ENCODE results near the gene TRIM63. TPM values are rescaled to one million over a fixed set of nuclear protein-coding genes. Genes with fewer than 3 reads are reported as not detected.

The TRIM63 gene
- total RNA-seq, 1 experiment from 2014 or later, result not detected

DNA sequence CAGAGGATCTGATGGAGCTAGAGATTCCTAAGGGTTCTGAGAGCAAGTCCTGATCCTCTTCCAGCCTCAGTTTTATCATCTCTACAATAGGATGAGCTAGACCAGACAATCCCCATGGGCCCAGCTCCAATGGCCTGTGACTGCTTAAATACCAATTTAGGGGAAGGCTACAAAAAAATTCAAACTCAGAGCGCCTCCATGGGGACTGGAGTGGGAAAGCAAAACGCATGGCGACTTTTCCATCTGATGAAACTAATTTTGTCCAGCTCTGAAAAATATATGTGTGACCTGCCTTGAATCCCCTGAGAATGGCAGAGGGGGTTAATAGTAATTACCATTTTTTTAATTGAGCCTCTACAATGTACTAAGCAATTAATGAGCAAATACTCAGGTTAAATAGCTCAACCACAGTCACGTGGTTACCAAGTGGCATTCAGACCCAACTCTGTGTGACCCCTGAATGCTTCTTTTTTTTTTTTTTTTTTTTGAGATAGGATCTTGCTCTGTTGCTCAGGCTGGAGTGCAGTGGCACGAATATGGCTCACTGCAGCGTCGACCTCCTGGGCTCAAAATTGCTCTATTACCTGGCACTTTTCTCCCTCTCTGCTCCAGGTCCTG, 37.5 kb downstream of the TRIM63 start:
- Histone ChIP-seq H3K36me3 (ENCODE audit: low read depth) (no peaks in the 10 kb centered on the region), H3K4me2 (no peak overlapping the region), H3K9me2 (ENCODE audit: insufficient read depth) (no peaks in the 10 kb centered on the region), H3K27me3 (ENCODE audit: insufficient read depth, low read depth) (no peaks in the 10 kb centered on the region), H3K4me1 (replicated peaks; ENCODE audit: insufficient read depth) (no peaks in the 10 kb centered on the region), H3F3A (ENCODE audit: insufficient read depth, low read depth) (no peaks in the 10 kb centered on the region), H3K4me3 (no peak overlapping the region), H3K27ac (no peak overlapping the region), H3K79me2 (ENCODE audit: low read depth) (no peaks in the 10 kb centered on the region), H2AFZ (no peak overlapping the region), H3K9me3 (ENCODE audit: insufficient read depth, low read depth) (no peaks in the 10 kb centered on the region), H4K20me1 (ENCODE audit: insufficient read depth) (no peaks in the 10 kb centered on the region)
- intact Hi-C loops (cut with micrococcal nuclease; ENCODE audit: unreplicated experiment), result no loop called here
- DNase-seq, result no peak
- TF ChIP-seq EZH2 (IDR thresholded peaks at IDR 0.05; ENCODE audit: low read depth), result no peak
- TF ChIP-seq, protein P1, sequence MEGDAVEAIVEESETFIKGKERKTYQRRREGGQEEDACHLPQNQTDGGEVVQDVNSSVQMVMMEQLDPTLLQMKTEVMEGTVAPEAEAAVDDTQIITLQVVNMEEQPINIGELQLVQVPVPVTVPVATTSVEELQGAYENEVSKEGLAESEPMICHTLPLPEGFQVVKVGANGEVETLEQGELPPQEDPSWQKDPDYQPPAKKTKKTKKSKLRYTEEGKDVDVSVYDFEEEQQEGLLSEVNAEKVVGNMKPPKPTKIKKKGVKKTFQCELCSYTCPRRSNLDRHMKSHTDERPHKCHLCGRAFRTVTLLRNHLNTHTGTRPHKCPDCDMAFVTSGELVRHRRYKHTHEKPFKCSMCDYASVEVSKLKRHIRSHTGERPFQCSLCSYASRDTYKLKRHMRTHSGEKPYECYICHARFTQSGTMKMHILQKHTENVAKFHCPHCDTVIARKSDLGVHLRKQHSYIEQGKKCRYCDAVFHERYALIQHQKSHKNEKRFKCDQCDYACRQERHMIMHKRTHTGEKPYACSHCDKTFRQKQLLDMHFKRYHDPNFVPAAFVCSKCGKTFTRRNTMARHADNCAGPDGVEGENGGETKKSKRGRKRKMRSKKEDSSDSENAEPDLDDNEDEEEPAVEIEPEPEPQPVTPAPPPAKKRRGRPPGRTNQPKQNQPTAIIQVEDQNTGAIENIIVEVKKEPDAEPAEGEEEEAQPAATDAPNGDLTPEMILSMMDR (conservative IDR thresholded peaks at IDR 0.05), result no peak
- ChIA-PET POLR2A (ENCODE audit: unreplicated experiment) (interaction anchor here (0.5 to 0.6 kb wide), 3 partner anchors 20 to 205 kb away, joined by 3 to 5 read pairs (median 3); no protein-coding TSS in a partner anchor), CTCF (no interaction called here)
- no TSS peak for BruUV-seq (replicated peaks)

DNA sequence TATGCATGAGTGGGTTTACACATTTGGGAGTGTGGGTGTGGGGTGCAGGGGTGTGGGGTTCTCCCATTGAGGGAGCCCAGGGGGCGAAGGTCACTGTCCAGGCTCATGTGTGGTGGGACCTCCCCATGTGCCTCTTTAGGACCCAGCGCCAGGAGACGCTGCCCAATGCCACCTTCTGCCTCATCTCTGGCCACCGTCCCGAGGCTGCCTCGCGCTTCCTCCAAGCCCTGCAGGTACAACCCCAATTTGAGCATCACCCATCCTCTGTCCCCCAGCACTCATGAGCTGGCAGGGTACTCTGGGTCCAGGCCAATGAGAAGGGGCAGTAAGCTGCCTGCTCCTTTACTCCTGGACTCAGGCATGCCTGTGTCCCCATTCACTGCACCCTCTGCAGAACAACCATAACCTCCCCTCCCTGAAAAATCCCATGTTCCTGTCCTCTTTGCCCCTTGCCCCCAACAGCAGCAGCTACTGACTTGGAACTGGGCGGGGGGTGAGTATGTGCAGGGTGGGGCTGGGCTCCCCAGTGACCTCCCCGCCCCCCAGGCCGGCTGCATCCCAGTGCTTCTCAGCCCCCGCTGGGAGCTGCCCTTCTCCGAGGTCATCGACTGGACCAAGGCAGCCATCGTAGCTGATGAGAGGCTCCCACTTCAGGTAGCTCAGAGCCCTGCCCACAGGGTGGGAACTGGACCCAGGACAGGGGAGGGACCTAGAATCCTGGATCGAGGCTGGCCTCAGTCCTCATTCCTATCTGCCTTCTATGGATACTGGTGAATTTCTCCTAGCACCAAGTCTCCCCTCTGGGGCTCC, 38.2 kb downstream of the TRIM63 start:
- intact Hi-C loops (cut with micrococcal nuclease; ENCODE audit: unreplicated experiment), result no loop called here
- H3K4me1 ChIP-seq (replicated peaks; ENCODE audit: insufficient read depth), result no peaks in the 10 kb centered on the region
- no peak overlapping the region for H2AFZ ChIP-seq
- H3K27ac ChIP-seq, result no peak overlapping the region
- no peaks in the 10 kb centered on the region for H4K20me1 ChIP-seq (ENCODE audit: insufficient read depth)
- BruUV-seq (replicated peaks), result no TSS peak
- H3K36me3 ChIP-seq (ENCODE audit: low read depth), result no peaks in the 10 kb centered on the region
- H3K9me3 ChIP-seq (ENCODE audit: insufficient read depth, low read depth), result no peaks in the 10 kb centered on the region
- H3K9me2 ChIP-seq (ENCODE audit: insufficient read depth), result no peaks in the 10 kb centered on the region
- POLR2A ChIA-PET (ENCODE audit: unreplicated experiment), result interaction anchor here (0.6 kb wide), 1 partner anchor 19 kb away, joined by 3 read pairs; no protein-coding TSS in a partner anchor
- no peak for DNase-seq
- CTCF ChIA-PET, result no interaction called here
- no peaks in the 10 kb centered on the region for H3K79me2 ChIP-seq (ENCODE audit: low read depth)
- H3K4me2 ChIP-seq, result no peak overlapping the region
- no peaks in the 10 kb centered on the region for H3F3A ChIP-seq (ENCODE audit: insufficient read depth, low read depth)
- H3K27me3 ChIP-seq (ENCODE audit: insufficient read depth, low read depth), result no peaks in the 10 kb centered on the region
- no peak overlapping the region for H3K4me3 ChIP-seq
- TF ChIP-seq EZH2 (IDR thresholded peaks at IDR 0.05; ENCODE audit: low read depth), result no peak
- TF ChIP-seq, protein P1 (conservative IDR thresholded peaks at IDR 0.05), result no peak

DNA sequence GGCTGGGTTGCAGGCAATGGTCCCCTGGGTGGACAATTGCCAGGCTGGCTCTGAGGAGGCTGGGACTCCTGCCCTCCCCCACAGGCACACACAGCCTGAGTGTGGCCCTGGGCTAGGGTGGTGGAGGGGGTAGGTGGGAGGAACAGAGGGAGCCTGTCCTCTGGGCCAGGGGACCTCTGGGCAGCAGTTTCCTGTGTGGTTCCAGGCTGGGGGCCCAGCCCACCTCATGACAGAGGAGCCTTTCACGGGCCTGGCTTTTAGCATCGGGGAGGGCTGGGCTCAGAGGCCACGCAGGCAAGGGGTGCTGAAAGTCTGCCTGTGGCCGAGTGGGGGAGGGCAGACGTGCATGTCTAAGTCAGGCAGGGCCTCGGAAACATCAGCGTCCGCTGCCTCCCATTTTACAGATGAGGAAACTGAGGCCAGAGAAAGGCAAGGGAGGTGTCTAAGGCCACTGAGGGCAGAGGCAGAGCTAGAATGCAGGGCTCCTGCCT, 38.9 kb downstream of the TRIM63 start:
- ChIA-PET POLR2A (ENCODE audit: unreplicated experiment) (no interaction called here), CTCF (no interaction called here)
- Histone ChIP-seq H3K9me3 (ENCODE audit: insufficient read depth, low read depth) (no peaks in the 10 kb centered on the region), H3K27ac (no peak overlapping the region), H3K27me3 (ENCODE audit: insufficient read depth, low read depth) (no peaks in the 10 kb centered on the region), H3F3A (ENCODE audit: insufficient read depth, low read depth) (no peaks in the 10 kb centered on the region), H3K36me3 (ENCODE audit: low read depth) (no peaks in the 10 kb centered on the region), H3K4me3 (no peak overlapping the region), H2AFZ (no peak overlapping the region), H3K4me2 (no peak overlapping the region), H4K20me1 (ENCODE audit: insufficient read depth) (no peaks in the 10 kb centered on the region), H3K4me1 (replicated peaks; ENCODE audit: insufficient read depth) (no peaks in the 10 kb centered on the region), H3K79me2 (ENCODE audit: low read depth) (no peaks in the 10 kb centered on the region), H3K9me2 (ENCODE audit: insufficient read depth) (no peaks in the 10 kb centered on the region)
- intact Hi-C loops (cut with micrococcal nuclease; ENCODE audit: unreplicated experiment), result no loop called here
- no peak for TF ChIP-seq EZH2 (IDR thresholded peaks at IDR 0.05; ENCODE audit: low read depth)
- TF ChIP-seq, protein P1 (conservative IDR thresholded peaks at IDR 0.05), result no peak
- no peak for DNase-seq
- no TSS peak for BruUV-seq (replicated peaks)

Data from PC-9 (cell line).